ENCODE results near the gene SERGEF. TPM values are rescaled to one million over a fixed set of nuclear protein-coding genes. Genes with fewer than 3 reads are reported as not detected.

The SERGEF gene
- total and polyA plus RNA-seq, 4 donors: 12.0 to 17.9 (median 13.4) TPM

DNA sequence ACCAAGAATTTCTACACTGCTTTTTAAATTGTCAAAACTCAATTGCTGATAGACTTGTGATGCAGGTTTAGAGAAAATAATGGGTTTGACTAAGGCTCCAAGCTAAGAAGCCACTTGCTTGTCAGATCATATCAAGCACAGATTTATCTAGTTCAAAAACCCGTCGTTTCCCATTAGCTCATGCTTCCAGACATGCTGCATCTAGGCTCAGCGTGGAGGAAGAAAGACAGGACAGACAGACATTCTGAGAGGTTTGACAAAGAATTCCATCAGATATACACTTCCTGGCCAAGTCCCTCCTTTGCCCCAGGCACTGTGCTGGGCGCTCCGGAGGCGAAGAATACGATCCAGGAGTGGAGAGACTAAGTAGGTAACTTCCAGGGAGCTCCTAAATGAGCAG lies 201.5 kb downstream of the SERGEF start:
- no peaks in the 10 kb centered on the region for H3K36me3 ChIP-seq (ENCODE audit: control insufficient read depth in 4 of 4, insufficient read depth in 3 of 4, low read depth in 1 of 4, low read length in 3 of 4)
- H3K9me3 ChIP-seq (ENCODE audit: control insufficient read depth in 4 of 4, low read length in 3 of 4): no peaks in the 10 kb centered on the region
- no peak for DNase-seq (ENCODE audit: low spot score)
- H3K4me1 ChIP-seq (ENCODE audit: control insufficient read depth in 4 of 4, insufficient read depth in 4 of 4, low read length in 3 of 4): no peaks in the 10 kb centered on the region
- WGBS: 97% methylated on average over 7 of the region's 7 CpGs
- no peaks in the 10 kb centered on the region for H3K27me3 ChIP-seq (ENCODE audit: control insufficient read depth in 4 of 4, insufficient read depth in 4 of 4, low read length in 3 of 4)
- H3K4me3 ChIP-seq (ENCODE audit: low read depth in 1 of 3, low read length in 3 of 3): no peak overlapping the region
- H3K9ac ChIP-seq (ENCODE audit: low read depth in 1 of 2, low read length in 2 of 2): no peak overlapping the region
- no peak overlapping the region for H3K27ac ChIP-seq (ENCODE audit: low read depth in 1 of 2, low read length in 2 of 2)
- TF ChIP-seq, protein P1, sequence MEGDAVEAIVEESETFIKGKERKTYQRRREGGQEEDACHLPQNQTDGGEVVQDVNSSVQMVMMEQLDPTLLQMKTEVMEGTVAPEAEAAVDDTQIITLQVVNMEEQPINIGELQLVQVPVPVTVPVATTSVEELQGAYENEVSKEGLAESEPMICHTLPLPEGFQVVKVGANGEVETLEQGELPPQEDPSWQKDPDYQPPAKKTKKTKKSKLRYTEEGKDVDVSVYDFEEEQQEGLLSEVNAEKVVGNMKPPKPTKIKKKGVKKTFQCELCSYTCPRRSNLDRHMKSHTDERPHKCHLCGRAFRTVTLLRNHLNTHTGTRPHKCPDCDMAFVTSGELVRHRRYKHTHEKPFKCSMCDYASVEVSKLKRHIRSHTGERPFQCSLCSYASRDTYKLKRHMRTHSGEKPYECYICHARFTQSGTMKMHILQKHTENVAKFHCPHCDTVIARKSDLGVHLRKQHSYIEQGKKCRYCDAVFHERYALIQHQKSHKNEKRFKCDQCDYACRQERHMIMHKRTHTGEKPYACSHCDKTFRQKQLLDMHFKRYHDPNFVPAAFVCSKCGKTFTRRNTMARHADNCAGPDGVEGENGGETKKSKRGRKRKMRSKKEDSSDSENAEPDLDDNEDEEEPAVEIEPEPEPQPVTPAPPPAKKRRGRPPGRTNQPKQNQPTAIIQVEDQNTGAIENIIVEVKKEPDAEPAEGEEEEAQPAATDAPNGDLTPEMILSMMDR (IDR thresholded peaks at IDR 0.05; ENCODE audit: low read depth, low read length, missing input control): no peak
- TF ChIP-seq NR2F2 (IDR thresholded peaks at IDR 0.05) (no peak), HNF4G (IDR thresholded peaks at IDR 0.05) (no peak), TAF1 (conservative IDR thresholded peaks at IDR 0.05) (no peak), EGR1 (IDR thresholded peaks at IDR 0.05; ENCODE audit: low read depth in 2 of 2) (no peak), RAD21 (IDR thresholded peaks at IDR 0.05) (no peak), GABPA (IDR thresholded peaks at IDR 0.05 in 1 of 2, conservative IDR thresholded peaks at IDR 0.05 in 1 of 2) (no peak), JUND (IDR thresholded peaks at IDR 0.05) (no peak), RXRA (IDR thresholded peaks at IDR 0.05) (no peak), HNF4A (conservative IDR thresholded peaks at IDR 0.05) (no peak), FOXA2 (IDR thresholded peaks at IDR 0.05) (no peak)
- TF ChIP-seq, protein P2, sequence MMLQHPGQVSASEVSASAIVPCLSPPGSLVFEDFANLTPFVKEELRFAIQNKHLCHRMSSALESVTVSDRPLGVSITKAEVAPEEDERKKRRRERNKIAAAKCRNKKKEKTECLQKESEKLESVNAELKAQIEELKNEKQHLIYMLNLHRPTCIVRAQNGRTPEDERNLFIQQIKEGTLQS (IDR thresholded peaks at IDR 0.05): no peak
- TF ChIP-seq, protein P3, sequence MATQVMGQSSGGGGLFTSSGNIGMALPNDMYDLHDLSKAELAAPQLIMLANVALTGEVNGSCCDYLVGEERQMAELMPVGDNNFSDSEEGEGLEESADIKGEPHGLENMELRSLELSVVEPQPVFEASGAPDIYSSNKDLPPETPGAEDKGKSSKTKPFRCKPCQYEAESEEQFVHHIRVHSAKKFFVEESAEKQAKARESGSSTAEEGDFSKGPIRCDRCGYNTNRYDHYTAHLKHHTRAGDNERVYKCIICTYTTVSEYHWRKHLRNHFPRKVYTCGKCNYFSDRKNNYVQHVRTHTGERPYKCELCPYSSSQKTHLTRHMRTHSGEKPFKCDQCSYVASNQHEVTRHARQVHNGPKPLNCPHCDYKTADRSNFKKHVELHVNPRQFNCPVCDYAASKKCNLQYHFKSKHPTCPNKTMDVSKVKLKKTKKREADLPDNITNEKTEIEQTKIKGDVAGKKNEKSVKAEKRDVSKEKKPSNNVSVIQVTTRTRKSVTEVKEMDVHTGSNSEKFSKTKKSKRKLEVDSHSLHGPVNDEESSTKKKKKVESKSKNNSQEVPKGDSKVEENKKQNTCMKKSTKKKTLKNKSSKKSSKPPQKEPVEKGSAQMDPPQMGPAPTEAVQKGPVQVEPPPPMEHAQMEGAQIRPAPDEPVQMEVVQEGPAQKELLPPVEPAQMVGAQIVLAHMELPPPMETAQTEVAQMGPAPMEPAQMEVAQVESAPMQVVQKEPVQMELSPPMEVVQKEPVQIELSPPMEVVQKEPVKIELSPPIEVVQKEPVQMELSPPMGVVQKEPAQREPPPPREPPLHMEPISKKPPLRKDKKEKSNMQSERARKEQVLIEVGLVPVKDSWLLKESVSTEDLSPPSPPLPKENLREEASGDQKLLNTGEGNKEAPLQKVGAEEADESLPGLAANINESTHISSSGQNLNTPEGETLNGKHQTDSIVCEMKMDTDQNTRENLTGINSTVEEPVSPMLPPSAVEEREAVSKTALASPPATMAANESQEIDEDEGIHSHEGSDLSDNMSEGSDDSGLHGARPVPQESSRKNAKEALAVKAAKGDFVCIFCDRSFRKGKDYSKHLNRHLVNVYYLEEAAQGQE (IDR thresholded peaks at IDR 0.05): no peak
- TF ChIP-seq, protein P4, sequence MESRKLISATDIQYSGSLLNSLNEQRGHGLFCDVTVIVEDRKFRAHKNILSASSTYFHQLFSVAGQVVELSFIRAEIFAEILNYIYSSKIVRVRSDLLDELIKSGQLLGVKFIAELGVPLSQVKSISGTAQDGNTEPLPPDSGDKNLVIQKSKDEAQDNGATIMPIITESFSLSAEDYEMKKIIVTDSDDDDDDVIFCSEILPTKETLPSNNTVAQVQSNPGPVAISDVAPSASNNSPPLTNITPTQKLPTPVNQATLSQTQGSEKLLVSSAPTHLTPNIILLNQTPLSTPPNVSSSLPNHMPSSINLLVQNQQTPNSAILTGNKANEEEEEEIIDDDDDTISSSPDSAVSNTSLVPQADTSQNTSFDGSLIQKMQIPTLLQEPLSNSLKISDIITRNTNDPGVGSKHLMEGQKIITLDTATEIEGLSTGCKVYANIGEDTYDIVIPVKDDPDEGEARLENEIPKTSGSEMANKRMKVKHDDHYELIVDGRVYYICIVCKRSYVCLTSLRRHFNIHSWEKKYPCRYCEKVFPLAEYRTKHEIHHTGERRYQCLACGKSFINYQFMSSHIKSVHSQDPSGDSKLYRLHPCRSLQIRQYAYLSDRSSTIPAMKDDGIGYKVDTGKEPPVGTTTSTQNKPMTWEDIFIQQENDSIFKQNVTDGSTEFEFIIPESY (IDR thresholded peaks at IDR 0.05): no peak

DNA sequence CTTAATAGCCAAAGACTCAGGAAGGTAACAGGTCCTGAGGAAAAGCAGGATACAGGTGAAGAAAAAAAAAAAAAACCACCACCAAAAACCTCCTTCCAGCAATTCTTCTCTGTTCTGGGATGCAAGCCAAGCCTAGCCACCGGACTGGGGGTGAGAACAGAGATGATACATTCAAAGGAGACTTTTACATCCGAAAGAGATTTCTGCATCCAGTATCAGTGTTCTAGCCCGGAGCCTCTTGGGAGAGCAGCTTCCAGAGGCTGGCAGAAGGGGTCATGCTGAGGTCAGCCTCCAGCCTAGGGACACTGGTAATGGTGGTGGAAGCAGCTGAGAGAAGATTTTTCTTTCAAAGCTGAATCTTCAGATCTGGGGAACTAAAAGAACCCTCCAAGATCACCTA lies 202.1 kb downstream of the SERGEF start:
- Histone ChIP-seq H3K27me3 (ENCODE audit: control insufficient read depth in 4 of 4, insufficient read depth in 4 of 4, low read length in 3 of 4) (no peaks in the 10 kb centered on the region), H3K27ac (ENCODE audit: low read depth in 1 of 2, low read length in 2 of 2) (no peak overlapping the region), H3K9me3 (ENCODE audit: control insufficient read depth in 4 of 4, low read length in 3 of 4) (no peaks in the 10 kb centered on the region), H3K36me3 (ENCODE audit: control insufficient read depth in 4 of 4, insufficient read depth in 3 of 4, low read depth in 1 of 4, low read length in 3 of 4) (no peaks in the 10 kb centered on the region), H3K4me3 (ENCODE audit: low read depth in 1 of 3, low read length in 3 of 3) (no peak overlapping the region), H3K4me1 (ENCODE audit: control insufficient read depth in 4 of 4, insufficient read depth in 4 of 4, low read length in 3 of 4) (no peaks in the 10 kb centered on the region), H3K9ac (ENCODE audit: low read depth in 1 of 2, low read length in 2 of 2) (no peak overlapping the region)
- TF ChIP-seq FOXA2 (IDR thresholded peaks at IDR 0.05) (no peak), HNF4A (conservative IDR thresholded peaks at IDR 0.05) (no peak), NR2F2 (IDR thresholded peaks at IDR 0.05) (no peak), JUND (IDR thresholded peaks at IDR 0.05) (no peak), SP1 (IDR thresholded peaks at IDR 0.05) (no peak), YY1 (IDR thresholded peaks at IDR 0.05) (no peak), FOXA1 (IDR thresholded peaks at IDR 0.05) (no peak), TAF1 (conservative IDR thresholded peaks at IDR 0.05) (no peak), HNF4G (IDR thresholded peaks at IDR 0.05) (no peak)
- TF ChIP-seq, protein P4 (IDR thresholded peaks at IDR 0.05): no peak
- TF ChIP-seq, protein P3 (IDR thresholded peaks at IDR 0.05): no peak
- WGBS: 82% methylated on average over 3 of the region's 3 CpGs
- no peak for DNase-seq (ENCODE audit: low spot score)
